Thyroid gland (tissue), 4 donors: ENCODE data around the gene CDC42BPG. TPM values are rescaled to one million over a fixed set of nuclear protein-coding genes. Genes with fewer than 3 reads are reported as not detected.

Source experiments
- DNase-seq, 2 donors: peaks; one replicate each; pipeline ENCODE4 v3.0.0-alpha.2; 2019
- H3K27ac ChIP-seq, 3 donors: fragments of 200-600 bp; sonication (generic); 1 replicate in 2 of 3; 2 replicates in 1 of 3; pipeline ENCODE4 v1.5.1; 2016 to 2019; ENCODE audit warnings: mild to moderate bottlenecking in 1 of 3, moderate library complexity in 1 of 3
- H3K27me3 ChIP-seq: fragments of 200-600 bp; sonication (generic); one replicate; pipeline ENCODE4 v1.5.1; 2019
- H3K36me3 ChIP-seq, 2 donors: fragments of 200-600 bp; sonication (generic); one replicate each; pipeline ENCODE4 v1.5.1; 2016 to 2019
- H3K4me1 ChIP-seq, 2 donors: fragments of 200-600 bp; sonication (generic); one replicate each; pipeline ENCODE4 v1.5.1; 2017 to 2019
- H3K4me3 ChIP-seq, 3 donors: fragments of 200-600 bp; sonication (generic); replicated peaks in 1 of 3; 1 replicate in 2 of 3; 2 replicates in 1 of 3; pipeline ENCODE4 v1.5.1; 2016; ENCODE audit warnings: mild to moderate bottlenecking in 1 of 3
- H3K9me3 ChIP-seq: fragments of 200-600 bp; sonication (generic); one replicate; pipeline ENCODE4 v1.5.1; 2017
- CTCF ChIP-seq, 6 experiments: fragments of 200-600 bp in 3 of 6; fragments of 450-650 bp in 3 of 6; sonication (generic) in 3 of 6; IDR thresholded peaks; one replicate each; pipeline ENCODE4 v1.5.1; 2016 to 2019; ENCODE audit warnings: antibody characterized with exemption in 6 of 6, mild to moderate bottlenecking in 2 of 6, inconsistent platforms in 1 of 6, moderate library complexity in 1 of 6
- POLR2A ChIP-seq, 2 donors: fragments of 450-650 bp; IDR thresholded peaks; one replicate each; pipeline ENCODE4 v1.6.1; 2017; ENCODE audit warnings: antibody characterized with exemption in 2 of 2, mild to moderate bottlenecking in 2 of 2, moderate library complexity in 1 of 2
- WGBS, 2 donors: methylation state at CpG; one replicate each; pipeline ENCODE4 v1.1.5; 2017; 5-methylcytosine and 5-hydroxymethylcytosine counted together
- intact Hi-C: fragments of 100-400 bp; cut with DNase I; formaldehyde crosslinking; loops from one replicate; pipeline ENCODE4 v1.15.1; 2023
- total RNA-seq, 4 donors: library from RNA; depleted of rRNA; stranded (reverse); fragments of >200 nt; gene quantifications; one replicate each; pipeline ENCODE4 v1.2.3, GENCODE V29; 2016

CDC42BPG gene
- total RNA-seq, 4 donors from 2014 or later = 7.8 to 13.9 (median 10.2) TPM

GRCh38 chr11:64805481-64805880, 39.0 kb downstream of the CDC42BPG start:
- DNase-seq = no peak
- no peak overlapping the region for H3K4me3 ChIP-seq
- 91 to 95% methylated on average over 6 to 9 of the region's 9 CpGs for WGBS, 2 donors
- H3K27ac ChIP-seq = no peak overlapping the region
- no peaks in the 10 kb centered on the region for H3K27me3 ChIP-seq
- peaks cover 10 to 17% of the 10 kb centered on the region in 2 donors for H3K36me3 ChIP-seq
- H3K4me1 ChIP-seq = peaks cover 14 to 28% of the 10 kb centered on the region in 2 donors
- H3K9me3 ChIP-seq = no peaks in the 10 kb centered on the region
- no peak for TF ChIP-seq CTCF (IDR thresholded peaks at IDR 0.05)
- TF ChIP-seq POLR2A (IDR thresholded peaks at IDR 0.05) = no peak
- intact Hi-C loops = no loop called here

- DNase-seq = no peak
- TF ChIP-seq CTCF (IDR thresholded peaks at IDR 0.05) = no peak
- no peak for TF ChIP-seq POLR2A (IDR thresholded peaks at IDR 0.05)
- Histone ChIP-seq H3K4me1 (peaks cover 13 to 26% of the 10 kb centered on the region in 2 donors), H3K4me3 (peak overlapping the region in 1 of 3 donors; percentile 60), H3K27me3 (no peaks in the 10 kb centered on the region), H3K36me3 (peaks cover 10 to 17% of the 10 kb centered on the region in 2 donors), H3K27ac (peak overlapping the region in 2 of 3 donors; percentile 67 to 90), H3K9me3 (no peaks in the 10 kb centered on the region)
- WGBS, 2 donors = 90 to 95% methylated on average over 22 to 30 of the region's 41 CpGs
- intact Hi-C loops = no loop called here
These were observed 39.9 kb downstream of the CDC42BPG start for GRCh38 chr11:64804346-64805210.

GRCh38 chr11:64803846-64804345, 40.6 kb downstream of the CDC42BPG start:
- intact Hi-C loops = no loop called here
- H3K27me3 ChIP-seq = no peaks in the 10 kb centered on the region
- peaks cover 10 to 17% of the 10 kb centered on the region in 2 donors for H3K36me3 ChIP-seq
- H3K4me3 ChIP-seq = peak overlapping the region in 2 of 3 donors; percentile 49 to 60
- DNase-seq = peak in 1 of 2 donors; percentile 41
- H3K27ac ChIP-seq = peak overlapping the region; percentile 67 to 90 (median 79)
- TF ChIP-seq CTCF (IDR thresholded peaks at IDR 0.05) (no peak), POLR2A (IDR thresholded peaks at IDR 0.05) (no peak)
- WGBS, 2 donors = 37 to 43% methylated on average over 13 to 15 of the region's 15 CpGs
- H3K4me1 ChIP-seq = peaks cover 6 to 21% of the 10 kb centered on the region in 2 donors
- no peaks in the 10 kb centered on the region for H3K9me3 ChIP-seq

- DNase-seq = peak; percentile 89 to 90
- Histone ChIP-seq H3K27ac (peak within 1 kb of the TSS; percentile 79 to 90 (median 89)), H3K9me3 (no peaks in the 10 kb centered on the region), H3K36me3 (peaks cover 10 to 17% of the 10 kb centered on the region in 2 donors), H3K27me3 (no peaks in the 10 kb centered on the region), H3K4me3 (peak within 1 kb of the TSS in 2 of 3 donors; percentile 49 to 60), H3K4me1 (peaks cover 6 to 21% of the 10 kb centered on the region in 2 donors)
- intact Hi-C loops = no loop called here
- 1 to 2% methylated on average over 20 to 32 of the region's 58 CpGs for WGBS, 2 donors
- peak in 1 of 2 donors; percentile 35 for TF ChIP-seq POLR2A (IDR thresholded peaks at IDR 0.05)
- TF ChIP-seq CTCF (IDR thresholded peaks at IDR 0.05) = peak in 3 of 6 experiments; percentile 12 to 29 (median 24)
These were observed 41.2 kb downstream of the CDC42BPG start, which contains the start of gene MAP4K2 for GRCh38 chr11:64803158-64803845. MAP4K2 (minus strand) TSS chr11:64803214; CDS start chr11:64803149, 65 bp downstream.
